Measurements from ENCODE around the gene REEP1.

The REEP1 gene

DNA sequence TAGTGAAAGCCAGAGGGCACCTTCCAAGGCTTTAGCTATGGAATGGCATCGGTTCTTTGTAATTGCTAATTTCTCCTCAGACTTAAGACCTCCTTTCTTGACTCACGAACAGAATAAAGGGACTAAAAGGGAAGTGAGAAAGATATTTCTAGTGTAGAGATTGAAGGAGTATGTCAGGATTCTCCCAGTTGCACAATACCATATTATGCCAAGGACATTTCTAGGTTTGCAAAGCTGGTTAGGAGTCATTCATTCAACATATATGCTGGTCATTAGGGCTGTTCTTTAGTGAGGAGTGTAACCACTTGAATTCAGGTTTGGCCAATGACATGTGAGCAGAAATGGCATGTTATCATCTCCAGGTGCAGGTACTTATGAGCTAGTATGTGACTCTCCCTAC is 7.4 kb downstream of the REEP1 start:
- TF ChIP-seq, protein P1, sequence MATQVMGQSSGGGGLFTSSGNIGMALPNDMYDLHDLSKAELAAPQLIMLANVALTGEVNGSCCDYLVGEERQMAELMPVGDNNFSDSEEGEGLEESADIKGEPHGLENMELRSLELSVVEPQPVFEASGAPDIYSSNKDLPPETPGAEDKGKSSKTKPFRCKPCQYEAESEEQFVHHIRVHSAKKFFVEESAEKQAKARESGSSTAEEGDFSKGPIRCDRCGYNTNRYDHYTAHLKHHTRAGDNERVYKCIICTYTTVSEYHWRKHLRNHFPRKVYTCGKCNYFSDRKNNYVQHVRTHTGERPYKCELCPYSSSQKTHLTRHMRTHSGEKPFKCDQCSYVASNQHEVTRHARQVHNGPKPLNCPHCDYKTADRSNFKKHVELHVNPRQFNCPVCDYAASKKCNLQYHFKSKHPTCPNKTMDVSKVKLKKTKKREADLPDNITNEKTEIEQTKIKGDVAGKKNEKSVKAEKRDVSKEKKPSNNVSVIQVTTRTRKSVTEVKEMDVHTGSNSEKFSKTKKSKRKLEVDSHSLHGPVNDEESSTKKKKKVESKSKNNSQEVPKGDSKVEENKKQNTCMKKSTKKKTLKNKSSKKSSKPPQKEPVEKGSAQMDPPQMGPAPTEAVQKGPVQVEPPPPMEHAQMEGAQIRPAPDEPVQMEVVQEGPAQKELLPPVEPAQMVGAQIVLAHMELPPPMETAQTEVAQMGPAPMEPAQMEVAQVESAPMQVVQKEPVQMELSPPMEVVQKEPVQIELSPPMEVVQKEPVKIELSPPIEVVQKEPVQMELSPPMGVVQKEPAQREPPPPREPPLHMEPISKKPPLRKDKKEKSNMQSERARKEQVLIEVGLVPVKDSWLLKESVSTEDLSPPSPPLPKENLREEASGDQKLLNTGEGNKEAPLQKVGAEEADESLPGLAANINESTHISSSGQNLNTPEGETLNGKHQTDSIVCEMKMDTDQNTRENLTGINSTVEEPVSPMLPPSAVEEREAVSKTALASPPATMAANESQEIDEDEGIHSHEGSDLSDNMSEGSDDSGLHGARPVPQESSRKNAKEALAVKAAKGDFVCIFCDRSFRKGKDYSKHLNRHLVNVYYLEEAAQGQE (IDR thresholded peaks at IDR 0.05; ENCODE audit: insufficient read depth in 1 of 2, low read depth in 2 of 2, low read length in 2 of 2), result no peak
- no peak for TF ChIP-seq POLR2AphosphoS5 (IDR thresholded peaks at IDR 0.05; ENCODE audit: low read depth, low read length)
- TF ChIP-seq FOXP2 (optimal IDR thresholded peaks at IDR 0.05; ENCODE audit: borderline replicate concordance, extremely low read depth, extremely low read length, insufficient read depth), result no peak
- TF ChIP-seq TAF1 (IDR thresholded peaks at IDR 0.05; ENCODE audit: borderline replicate concordance, insufficient read depth, low read length), result no peak
- no peak for TF ChIP-seq SIN3A (IDR thresholded peaks at IDR 0.05; ENCODE audit: borderline replicate concordance, insufficient read depth, low read length)

DNA sequence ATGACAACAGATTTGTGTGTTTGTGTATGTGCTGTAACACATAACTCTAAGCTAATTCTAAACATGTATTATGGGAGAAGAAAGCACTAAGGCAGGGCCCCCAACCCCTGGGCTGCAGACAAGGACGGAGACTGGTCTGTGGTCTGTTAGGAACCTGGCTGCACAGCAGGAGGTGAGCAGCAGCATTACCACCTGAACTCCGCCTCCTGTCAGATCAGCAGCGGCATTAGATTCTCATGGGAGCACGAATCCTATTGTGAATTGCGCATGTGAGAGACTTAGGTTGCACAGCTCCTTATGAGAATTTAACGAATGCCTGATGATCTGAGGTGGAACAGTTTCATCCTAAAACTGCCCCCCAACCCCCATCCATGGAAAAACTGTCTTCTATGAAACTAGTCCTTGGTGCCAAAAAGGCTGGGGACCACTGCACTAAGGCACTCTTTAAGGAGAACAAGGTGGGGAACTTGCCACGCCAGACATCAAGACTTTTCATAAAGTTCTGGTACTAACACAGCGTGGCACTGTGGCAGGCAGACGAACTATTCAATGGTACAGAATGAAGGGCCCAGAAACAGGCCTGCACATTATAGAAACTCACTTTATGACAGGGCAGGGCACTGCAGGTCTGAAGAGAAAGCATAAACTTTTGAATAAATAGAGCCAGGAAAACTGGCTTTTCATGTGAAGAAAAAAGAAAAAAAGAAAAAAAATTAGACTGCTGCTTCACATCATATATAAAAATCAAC is 14.0 kb downstream of the REEP1 start:
- TF ChIP-seq, protein P1 (IDR thresholded peaks at IDR 0.05; ENCODE audit: insufficient read depth in 1 of 2, low read depth in 2 of 2, low read length in 2 of 2), result no peak
- no peak for TF ChIP-seq FOXP2 (optimal IDR thresholded peaks at IDR 0.05; ENCODE audit: borderline replicate concordance, extremely low read depth, extremely low read length, insufficient read depth)

DNA sequence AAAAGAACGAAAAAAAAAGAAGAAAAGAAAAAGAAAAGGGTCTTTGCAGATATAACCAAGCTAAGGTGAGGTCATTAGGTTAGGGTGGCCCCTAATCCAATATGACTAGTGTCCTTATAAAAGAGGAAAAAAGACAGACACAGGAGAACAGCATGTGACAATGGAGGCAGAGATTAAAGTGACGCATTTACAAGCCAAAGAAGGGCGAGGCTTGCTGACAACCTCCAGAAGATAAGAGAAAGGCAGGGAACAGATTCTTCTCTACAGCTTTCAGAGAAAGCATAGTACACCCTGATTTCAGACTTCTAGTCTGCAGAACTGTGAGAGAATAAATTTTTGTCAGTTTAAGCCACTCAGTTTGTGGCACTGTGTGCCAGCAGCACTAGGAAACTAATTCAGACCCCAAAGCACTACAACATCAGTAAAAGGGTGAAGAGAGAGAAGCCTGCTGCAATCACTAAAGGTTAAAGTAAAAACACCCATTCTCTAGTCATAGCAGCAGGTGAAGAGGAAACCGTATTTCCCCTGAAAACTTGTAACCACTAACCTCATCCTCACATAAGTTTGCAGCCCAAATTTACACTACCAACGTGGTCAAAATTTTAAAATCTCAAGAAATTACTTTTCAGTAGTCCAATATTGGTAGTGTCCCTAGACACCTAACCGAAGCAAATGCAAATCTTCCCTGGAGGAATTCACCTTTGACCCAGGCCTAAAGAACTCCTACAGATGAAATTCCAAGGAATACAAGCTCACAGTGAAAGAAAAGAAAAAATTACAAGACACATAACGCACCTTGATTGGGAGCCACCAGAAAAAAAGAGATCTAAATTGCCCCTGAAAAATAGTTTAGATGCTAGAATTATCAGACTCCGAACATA is 17.5 kb downstream of the REEP1 start:
- TF ChIP-seq TAF1 (IDR thresholded peaks at IDR 0.05; ENCODE audit: borderline replicate concordance, insufficient read depth, low read length) (no peak), FOXP2 (optimal IDR thresholded peaks at IDR 0.05; ENCODE audit: borderline replicate concordance, extremely low read depth, extremely low read length, insufficient read depth) (no peak), POLR2AphosphoS5 (IDR thresholded peaks at IDR 0.05; ENCODE audit: low read depth, low read length) (no peak), SIN3A (IDR thresholded peaks at IDR 0.05; ENCODE audit: borderline replicate concordance, insufficient read depth, low read length) (no peak)
- TF ChIP-seq, protein P1 (IDR thresholded peaks at IDR 0.05; ENCODE audit: insufficient read depth in 1 of 2, low read depth in 2 of 2, low read length in 2 of 2), result no peak

DNA sequence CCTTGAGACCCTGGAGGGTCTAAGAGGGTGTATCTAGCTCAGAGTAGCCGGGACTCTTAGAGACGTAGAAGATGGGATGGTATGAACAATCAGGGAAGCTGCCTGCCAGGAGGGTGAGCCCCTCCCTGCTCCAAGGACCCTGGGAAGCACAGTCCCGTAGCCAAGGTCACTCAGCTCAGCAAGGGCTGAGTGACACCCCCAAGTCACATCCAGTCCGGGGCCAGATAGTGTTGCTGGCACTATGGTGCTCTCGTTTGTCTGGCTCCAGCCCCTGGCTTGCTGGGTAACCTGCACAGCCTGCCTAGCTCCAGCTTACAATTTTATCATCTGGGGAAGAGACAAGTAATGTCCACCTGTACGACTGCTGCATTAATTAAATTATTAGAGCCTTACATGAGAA is 22.3 kb downstream of the REEP1 start:
- TF ChIP-seq TAF1 (IDR thresholded peaks at IDR 0.05; ENCODE audit: borderline replicate concordance, insufficient read depth, low read length), result no peak
- TF ChIP-seq FOXP2 (optimal IDR thresholded peaks at IDR 0.05; ENCODE audit: borderline replicate concordance, extremely low read depth, extremely low read length, insufficient read depth), result no peak
- TF ChIP-seq, protein P1 (IDR thresholded peaks at IDR 0.05; ENCODE audit: insufficient read depth in 1 of 2, low read depth in 2 of 2, low read length in 2 of 2), result no peak
- TF ChIP-seq SIN3A (IDR thresholded peaks at IDR 0.05; ENCODE audit: borderline replicate concordance, insufficient read depth, low read length), result no peak
- no peak for TF ChIP-seq POLR2AphosphoS5 (IDR thresholded peaks at IDR 0.05; ENCODE audit: low read depth, low read length)

Measured in PFSK-1 (cell line).